Retinal pigment epithelial cell (primary cell): ENCODE results near the gene PRKCH.
"Not testable (repeated sequence)": the region's sequence is repeated elsewhere in the genome, so short reads cannot be mapped to it uniquely, and the experiment has no call there.

Source experiments
- DNase-seq: peaks from one replicate; pipeline ENCODE4 v3.0.0-alpha.2; 2010; ENCODE audit warnings: low read depth
- H3K4me3 ChIP-seq: 2 replicates; pipeline ENCODE4 v1.5.1; 2011; ENCODE audit warnings: mild to moderate bottlenecking, low read length, control low read depth, moderate library complexity
- CTCF ChIP-seq: conservative IDR thresholded peaks from 2 replicates; pipeline ENCODE4 v1.5.1; 2011; ENCODE audit warnings: low read depth, low read length, control low read depth, inconsistent platforms

The PRKCH gene

GRCh38 chr14:61300754-61301153 lies 20.6 kb upstream of the PRKCH start:
- no peak for DNase-seq
- TF ChIP-seq CTCF, result no peak
- H3K4me3 ChIP-seq, result no peak overlapping the region

GRCh38 chr14:61304688-61305087 lies 16.7 kb upstream of the PRKCH start:
- no peak overlapping the region for H3K4me3 ChIP-seq
- no peak for TF ChIP-seq CTCF
- no peak for DNase-seq

GRCh38 chr14:61308198-61308597 lies 13.2 kb upstream of the PRKCH start:
- TF ChIP-seq CTCF, result no peak
- no peak for DNase-seq

GRCh38 chr14:61308701-61309100 lies 12.7 kb upstream of the PRKCH start:
- DNase-seq, result not testable (repeated sequence)

More at GRCh38 chr14:61308198-61308597, 13.2 kb upstream of the PRKCH start:
- no peak overlapping the region for H3K4me3 ChIP-seq

GRCh38 chr14:61315313-61315712 lies 6.1 kb upstream of the PRKCH start:
- H3K4me3 ChIP-seq, result no peak overlapping the region
- no peak for DNase-seq
- no peak for TF ChIP-seq CTCF

More at GRCh38 chr14:61308701-61309100, 12.7 kb upstream of the PRKCH start:
- not testable (repeated sequence) for H3K4me3 ChIP-seq

- no peak overlapping the region for H3K4me3 ChIP-seq
- no peak for TF ChIP-seq CTCF
- DNase-seq, result no peak
Measured at GRCh38 chr14:61319086-61319485, 2.3 kb upstream of the PRKCH start.

- DNase-seq, result no peak
- no peak overlapping the region for H3K4me3 ChIP-seq
- TF ChIP-seq CTCF, result no peak
Measured at GRCh38 chr14:61319706-61320105, 1.7 kb upstream of the PRKCH start.

- not testable (repeated sequence) for DNase-seq, H3K4me3 ChIP-seq
Measured at GRCh38 chr14:61320170-61320569, 1.2 kb upstream of the PRKCH start.
